ENCODE measurements around the gene USH2A. TPM values are rescaled to one million over a fixed set of nuclear protein-coding genes. Genes with fewer than 3 reads are reported as not detected.

The USH2A gene
- total RNA-seq, 3 donors from 2014 or later: 0.03 to 0.17 TPM; not detected in 1

DNA sequence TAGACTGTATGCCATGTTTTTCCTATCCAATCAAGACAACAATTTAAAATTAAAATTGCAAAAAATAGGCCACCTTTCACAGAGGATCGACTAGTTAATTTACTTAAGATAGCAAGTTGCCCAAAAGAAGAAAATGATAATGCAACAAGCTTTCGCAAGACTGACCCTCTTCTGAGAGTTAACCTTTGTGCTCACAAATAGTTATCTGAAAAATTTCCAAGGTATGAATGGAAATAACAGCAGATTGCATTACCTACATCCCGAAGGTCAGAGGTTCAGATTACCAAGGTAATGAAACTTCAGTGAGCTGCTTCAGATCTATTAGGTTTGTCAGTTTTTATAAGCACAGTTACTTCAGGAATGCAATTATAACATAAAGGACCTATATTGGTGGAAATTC is 558.2 kb downstream of the USH2A start:
- ATAC-seq (no peak), DNase-seq (no peak)
- no peaks in the 10 kb centered on the region for H3K9me3 ChIP-seq
- intact Hi-C loops (cut with DNase I, micrococcal nuclease): no loop called here
- TF ChIP-seq, protein P1, sequence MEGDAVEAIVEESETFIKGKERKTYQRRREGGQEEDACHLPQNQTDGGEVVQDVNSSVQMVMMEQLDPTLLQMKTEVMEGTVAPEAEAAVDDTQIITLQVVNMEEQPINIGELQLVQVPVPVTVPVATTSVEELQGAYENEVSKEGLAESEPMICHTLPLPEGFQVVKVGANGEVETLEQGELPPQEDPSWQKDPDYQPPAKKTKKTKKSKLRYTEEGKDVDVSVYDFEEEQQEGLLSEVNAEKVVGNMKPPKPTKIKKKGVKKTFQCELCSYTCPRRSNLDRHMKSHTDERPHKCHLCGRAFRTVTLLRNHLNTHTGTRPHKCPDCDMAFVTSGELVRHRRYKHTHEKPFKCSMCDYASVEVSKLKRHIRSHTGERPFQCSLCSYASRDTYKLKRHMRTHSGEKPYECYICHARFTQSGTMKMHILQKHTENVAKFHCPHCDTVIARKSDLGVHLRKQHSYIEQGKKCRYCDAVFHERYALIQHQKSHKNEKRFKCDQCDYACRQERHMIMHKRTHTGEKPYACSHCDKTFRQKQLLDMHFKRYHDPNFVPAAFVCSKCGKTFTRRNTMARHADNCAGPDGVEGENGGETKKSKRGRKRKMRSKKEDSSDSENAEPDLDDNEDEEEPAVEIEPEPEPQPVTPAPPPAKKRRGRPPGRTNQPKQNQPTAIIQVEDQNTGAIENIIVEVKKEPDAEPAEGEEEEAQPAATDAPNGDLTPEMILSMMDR (IDR thresholded peaks at IDR 0.05): no peak
- no peak overlapping the region for H3K4me3 ChIP-seq
- H3K4me1 ChIP-seq (ENCODE audit: low read depth): no peaks in the 10 kb centered on the region
- H3K36me3 ChIP-seq (ENCODE audit: low read depth): no peaks in the 10 kb centered on the region

DNA sequence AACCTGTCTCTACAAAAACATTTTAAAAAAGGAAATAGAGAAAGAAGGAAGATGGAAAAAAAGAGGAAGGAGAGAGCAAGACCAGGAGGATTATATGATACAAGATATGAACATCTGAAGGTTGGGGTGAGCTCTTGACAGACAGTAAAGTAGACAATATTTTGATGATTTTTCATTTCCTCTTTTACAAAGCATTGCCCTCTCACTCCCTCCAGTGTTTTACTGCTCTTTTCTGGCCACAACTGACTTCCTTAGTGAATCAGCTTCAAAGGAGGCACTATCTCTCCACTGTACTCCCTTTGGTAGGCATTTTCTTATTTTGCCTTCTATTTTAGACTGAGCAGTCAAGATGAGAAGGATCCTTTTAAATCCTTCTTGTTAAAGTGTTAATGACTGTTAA is 559.5 kb downstream of the USH2A start:
- no peaks in the 10 kb centered on the region for H3K9me3 ChIP-seq
- DNase-seq (no peak), ATAC-seq (no peak)
- H3K36me3 ChIP-seq (ENCODE audit: low read depth): no peaks in the 10 kb centered on the region
- H3K4me3 ChIP-seq: no peak overlapping the region
- intact Hi-C loops (cut with DNase I, micrococcal nuclease): no loop called here
- H3K4me1 ChIP-seq (ENCODE audit: low read depth): no peaks in the 10 kb centered on the region
- TF ChIP-seq, protein P1 (IDR thresholded peaks at IDR 0.05): no peak

DNA sequence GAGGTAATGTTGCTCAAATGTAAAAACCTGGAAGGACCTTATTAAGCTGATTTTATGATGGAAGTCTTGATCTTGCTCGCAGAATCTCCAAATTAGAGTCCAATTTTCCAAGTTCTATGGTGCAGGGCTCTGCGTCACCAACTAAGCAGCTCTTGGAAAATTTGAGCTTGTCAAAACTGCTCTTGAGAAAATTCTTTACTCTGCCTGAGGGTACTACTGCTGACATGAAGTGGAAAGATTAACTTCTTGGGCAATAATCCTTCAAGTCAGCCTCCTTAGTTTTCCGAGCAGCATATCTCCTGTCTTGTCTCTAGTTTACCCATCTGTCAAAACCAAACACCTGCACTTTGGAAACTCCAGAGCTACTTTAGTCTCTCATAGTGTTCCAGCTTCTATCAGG is 562.4 kb downstream of the USH2A start:
- ATAC-seq (no peak), DNase-seq (no peak)
- no peak overlapping the region for H3K4me3 ChIP-seq
- intact Hi-C loops (cut with DNase I, micrococcal nuclease): no loop called here
- H3K9me3 ChIP-seq: no peaks in the 10 kb centered on the region
- TF ChIP-seq, protein P1 (IDR thresholded peaks at IDR 0.05): no peak
- no peaks in the 10 kb centered on the region for H3K4me1 ChIP-seq (ENCODE audit: low read depth)
- H3K36me3 ChIP-seq (ENCODE audit: low read depth): no peaks in the 10 kb centered on the region

DNA sequence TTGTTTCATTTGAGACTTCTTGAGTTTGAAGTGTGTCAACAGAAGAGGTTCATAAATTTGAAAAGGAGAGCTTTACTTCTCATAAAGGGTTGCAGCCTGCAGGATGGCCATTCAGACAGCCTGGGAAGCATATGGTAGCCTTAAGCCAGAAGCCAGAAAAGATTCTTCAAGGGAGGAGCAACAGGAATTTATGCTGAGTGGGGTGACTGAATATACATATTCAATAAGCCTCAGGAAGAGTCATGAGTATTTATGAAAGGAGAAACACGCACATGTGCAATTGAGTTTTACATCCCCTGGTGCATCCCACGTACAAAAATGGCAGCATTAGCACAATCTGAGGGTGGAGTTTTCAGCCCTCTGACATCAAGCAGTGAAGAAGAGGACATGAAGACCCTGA is 565.9 kb downstream of the USH2A start:
- no peak for ATAC-seq
- no peaks in the 10 kb centered on the region for H3K4me1 ChIP-seq (ENCODE audit: low read depth)

DNA sequence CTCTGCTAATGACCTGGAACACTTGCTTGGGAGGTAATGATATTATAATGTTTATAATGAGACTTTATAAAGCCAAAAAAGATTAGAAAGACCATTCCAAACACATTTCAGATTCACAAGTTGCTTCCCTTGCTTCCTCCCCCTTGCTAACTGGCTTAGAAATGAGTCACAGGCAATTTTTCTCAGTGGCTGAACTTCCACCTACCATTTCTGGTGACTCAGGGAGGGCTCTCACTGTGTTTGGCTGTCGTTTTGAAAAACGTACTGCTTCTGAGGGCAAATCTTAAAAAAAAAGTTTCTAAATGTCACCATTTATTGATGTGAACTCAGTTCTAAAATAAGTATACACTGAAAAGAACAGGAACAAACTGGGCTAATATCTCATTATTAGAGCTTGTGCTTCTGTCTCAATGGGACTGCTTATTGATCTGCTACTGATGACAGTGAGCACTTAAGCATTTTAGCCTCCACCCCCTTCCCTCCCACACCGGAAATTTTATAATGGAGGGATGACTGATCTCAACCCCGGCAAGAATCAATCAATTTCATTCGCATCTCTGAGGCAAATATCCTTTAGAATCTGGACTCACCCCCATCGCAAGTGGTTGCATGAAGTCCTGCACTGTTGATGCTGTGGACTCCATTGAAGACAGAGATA is 577.9 kb downstream of the USH2A start:
- DNase-seq (no peak), ATAC-seq (no peak)
- no peak overlapping the region for H3K4me3 ChIP-seq
- intact Hi-C loops (cut with DNase I, micrococcal nuclease): no loop called here
- H3K36me3 ChIP-seq (ENCODE audit: low read depth): no peaks in the 10 kb centered on the region
- no peaks in the 10 kb centered on the region for H3K4me1 ChIP-seq (ENCODE audit: low read depth)
- TF ChIP-seq, protein P1 (IDR thresholded peaks at IDR 0.05): no peak
- no peaks in the 10 kb centered on the region for H3K9me3 ChIP-seq

More for the DNA sequence above, 565.9 kb downstream of the USH2A start:
- no peak for DNase-seq
- no peak overlapping the region for H3K4me3 ChIP-seq
- TF ChIP-seq, protein P1 (IDR thresholded peaks at IDR 0.05): no peak
- H3K9me3 ChIP-seq: peaks cover 14% of the 10 kb centered on the region
- intact Hi-C loops (cut with DNase I, micrococcal nuclease): no loop called here
- no peaks in the 10 kb centered on the region for H3K36me3 ChIP-seq (ENCODE audit: low read depth)

DNA sequence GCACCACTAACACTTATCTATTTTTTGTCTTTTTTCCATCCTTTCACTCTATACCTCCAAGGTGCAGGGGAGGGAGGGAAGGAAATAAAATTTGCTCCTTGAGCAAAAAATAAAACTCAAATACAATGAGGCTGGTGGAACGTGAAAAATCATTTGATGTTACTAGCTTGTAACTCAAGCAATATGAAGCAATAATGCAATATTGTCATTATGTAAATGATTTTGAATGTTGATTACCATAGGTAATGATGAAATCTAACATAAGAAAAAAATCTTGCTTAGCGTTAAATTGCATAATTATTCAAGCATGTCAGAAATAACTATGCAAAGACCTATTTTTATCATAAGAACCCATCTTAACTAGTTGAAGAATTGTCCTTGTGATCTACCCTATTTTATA is 578.5 kb downstream of the USH2A start:
- TF ChIP-seq, protein P1 (IDR thresholded peaks at IDR 0.05): no peak
- DNase-seq (no peak), ATAC-seq (no peak)
- Histone ChIP-seq H3K36me3 (ENCODE audit: low read depth) (no peaks in the 10 kb centered on the region), H3K9me3 (no peaks in the 10 kb centered on the region), H3K4me3 (no peak overlapping the region), H3K4me1 (ENCODE audit: low read depth) (no peaks in the 10 kb centered on the region)
- intact Hi-C loops (cut with DNase I, micrococcal nuclease): no loop called here
